Loucy (cell line): ENCODE results near the gene C2CD3.

ENCODE experiments used
- H2AFZ ChIP-seq: fragments of 200-600 bp; sonication (generic); 2 replicates; pipeline ENCODE4 v1.6.0; 2016; ENCODE audit warnings: antibody characterized with exemption, mild to moderate bottlenecking, low read length, moderate library complexity
- H3F3A ChIP-seq: fragments of 200-600 bp; 2 replicates; pipeline ENCODE4 v1.6.0; 2016; ENCODE audit warnings: antibody characterized with exemption, low read depth, mild to moderate bottlenecking
- H3K27me3 ChIP-seq: fragments of 200-600 bp; sonication (generic); 2 replicates; pipeline ENCODE4 v1.6.1; 2014; ENCODE audit warnings: low read length, mild to moderate bottlenecking; ENCODE audit not compliant: insufficient read depth, poor library complexity, severe bottlenecking
- H3K36me3 ChIP-seq: fragments of 200-600 bp; sonication (generic); 2 replicates; pipeline ENCODE4 v1.6.1; 2016; ENCODE audit warnings: low read length; ENCODE audit not compliant: insufficient read depth
- H3K4me1 ChIP-seq: fragments of 200-600 bp; sonication (generic); 2 replicates; pipeline ENCODE4 v1.5.1; 2014; ENCODE audit warnings: low read length, mild to moderate bottlenecking; ENCODE audit not compliant: insufficient read depth, poor library complexity, severe bottlenecking
- H3K4me2 ChIP-seq: fragments of 200-600 bp; sonication (generic); 2 replicates; pipeline ENCODE4 v1.6.0; 2014; ENCODE audit warnings: antibody characterized with exemption, low read length, low read depth, mild to moderate bottlenecking; ENCODE audit not compliant: poor library complexity, severe bottlenecking
- H3K4me3 ChIP-seq: fragments of 200-600 bp; sonication (generic); 2 replicates; pipeline ENCODE4 v1.5.1; 2014; ENCODE audit warnings: low read length, mild to moderate bottlenecking, mixed read lengths; ENCODE audit not compliant: poor library complexity, severe bottlenecking
- H3K79me2 ChIP-seq: fragments of 200-600 bp; sonication (generic); 2 replicates; pipeline ENCODE4 v1.6.1; 2014; ENCODE audit warnings: low read length; ENCODE audit not compliant: insufficient read depth
- H3K9ac ChIP-seq: fragments of 200-600 bp; sonication (generic); 2 replicates; pipeline ENCODE4 v1.6.0; 2014; ENCODE audit warnings: mild to moderate bottlenecking, low read depth, low read length, moderate library complexity; ENCODE audit not compliant: poor library complexity, severe bottlenecking
- H3K9me2 ChIP-seq: fragments of 200-600 bp; sonication (generic); replicated peaks from 2 replicates; pipeline ENCODE4 v1.6.1; 2016; ENCODE audit warnings: low read depth, low read length, mixed read lengths
- H3K9me3 ChIP-seq: fragments of 200-600 bp; sonication (generic); 2 replicates; pipeline ENCODE4 v1.6.1; 2014; ENCODE audit warnings: mild to moderate bottlenecking, antibody characterized with exemption, low read length, low read depth; ENCODE audit not compliant: insufficient read depth
- H4K20me1 ChIP-seq: fragments of 200-600 bp; sonication (generic); 2 replicates; pipeline ENCODE4 v1.6.0; 2014; ENCODE audit warnings: antibody characterized with exemption, low read length, mild to moderate bottlenecking; ENCODE audit not compliant: insufficient read depth, poor library complexity, severe bottlenecking
- CTCF ChIP-seq: fragments of 200-600 bp; sonication (generic); conservative IDR thresholded peaks from 2 replicates; pipeline ENCODE4 v1.5.1; 2014; ENCODE audit warnings: mild to moderate bottlenecking, antibody characterized with exemption, low read length
- EZH2phosphoT487 ChIP-seq: fragments of 200-600 bp; IDR thresholded peaks from 2 replicates; pipeline ENCODE4 v1.6.1; 2018; ENCODE audit warnings: antibody characterized with exemption, mild to moderate bottlenecking, moderate library complexity, borderline replicate concordance

The C2CD3 gene

GRCh38 chr11:74171630-74171968 lies 797 bp upstream of the C2CD3 start:
- Histone ChIP-seq H3K4me2 (peak overlapping the region; percentile 96), H4K20me1 (peaks cover 17% of the 10 kb centered on the region), H3K4me3 (peak overlapping the region; percentile 90), H3K36me3 (0 out of 2 replicates have a peak, but pooled peaks cover 1% of the 10 kb centered on the region), H2AFZ (peak overlapping the region; percentile 51), H3F3A (no peaks in the 10 kb centered on the region), H3K79me2 (peaks cover 87% of the 10 kb centered on the region), H3K9me2 (no peaks in the 10 kb centered on the region), H3K9me3 (no peaks in the 10 kb centered on the region), H3K4me1 (peaks cover 67% of the 10 kb centered on the region), H3K9ac (peak overlapping the region; percentile 87), H3K27me3 (no peaks in the 10 kb centered on the region)
- TF ChIP-seq EZH2phosphoT487 = no peak
- no peak for TF ChIP-seq CTCF

- Histone ChIP-seq H3K79me2 (peaks cover 76% of the 10 kb centered on the region), H3K9me2 (no peaks in the 10 kb centered on the region), H2AFZ (peak overlapping the region; percentile 90)
These were observed 904 bp downstream of the C2CD3 start for GRCh38 chr11:74169738-74170458.

GRCh38 chr11:74168838-74169237 lies 2.0 kb downstream of the C2CD3 start:
- H3K4me3 ChIP-seq = peak overlapping the region; percentile 90
- H3K9ac ChIP-seq = peak overlapping the region; percentile 77
- peaks cover 65% of the 10 kb centered on the region for H3K79me2 ChIP-seq
- no peaks in the 10 kb centered on the region for H3K9me3 ChIP-seq
- 0 out of 2 replicates have a peak, but pooled peaks cover 9% of the 10 kb centered on the region for H3K36me3 ChIP-seq
- H3K27me3 ChIP-seq = no peaks in the 10 kb centered on the region
- H3K4me2 ChIP-seq = peak overlapping the region; percentile 83
- peaks cover 55% of the 10 kb centered on the region for H3K4me1 ChIP-seq
- H3K9me2 ChIP-seq = no peaks in the 10 kb centered on the region
- H3F3A ChIP-seq = no peaks in the 10 kb centered on the region
- peaks cover 3% of the 10 kb centered on the region for H4K20me1 ChIP-seq
- H2AFZ ChIP-seq = no peak overlapping the region
- TF ChIP-seq CTCF = no peak
- TF ChIP-seq EZH2phosphoT487 = no peak

More at GRCh38 chr11:74169738-74170458, 904 bp downstream of the C2CD3 start:
- H3K9ac ChIP-seq = peak overlapping the region; percentile 77
- peaks cover 57% of the 10 kb centered on the region for H3K4me1 ChIP-seq
- peak overlapping the region; percentile 90 for H3K4me3 ChIP-seq
- H3K27me3 ChIP-seq = no peaks in the 10 kb centered on the region
- peaks cover 11% of the 10 kb centered on the region for H4K20me1 ChIP-seq
- no peaks in the 10 kb centered on the region for H3K9me3 ChIP-seq
- no peak for TF ChIP-seq EZH2phosphoT487
- no peak for TF ChIP-seq CTCF
- H3F3A ChIP-seq = no peaks in the 10 kb centered on the region
- H3K4me2 ChIP-seq = peak overlapping the region; percentile 83
- H3K36me3 ChIP-seq = 0 out of 2 replicates have a peak, but pooled peaks cover 6% of the 10 kb centered on the region
